Caki2 (cell line): ENCODE measurements around the gene DNAH3. TPM values are rescaled to one million over a fixed set of nuclear protein-coding genes. Genes with fewer than 3 reads are reported as not detected.
"Not testable (repeated sequence)": the region's sequence is repeated elsewhere in the genome, so short reads cannot be mapped to it uniquely, and the experiment has no call there.

Source experiments
- DNase-seq: peaks from one replicate; pipeline ENCODE4 v3.0.0-alpha.2; 2015; ENCODE audit warnings: low read depth
- in situ Hi-C: cut with HindIII; loops from 2 replicates; pipeline ENCODE4 v1.10.0; 2016; ENCODE audit warnings: low sequenced_read_pairs, low pct_unique_long_range_greater_than_20kb, mixed read lengths
- total RNA-seq: library from RNA; depleted of rRNA; stranded (reverse); fragments of >200 nt; shearing (Covaris generic); gene quantifications from 2 replicates; pipeline ENCODE4 v1.2.3, GENCODE V29; 2014; ENCODE audit warnings: low replicate concordance

DNAH3 gene
- total RNA-seq, 1 experiment from 2014 or later = 0.17 TPM

DNA sequence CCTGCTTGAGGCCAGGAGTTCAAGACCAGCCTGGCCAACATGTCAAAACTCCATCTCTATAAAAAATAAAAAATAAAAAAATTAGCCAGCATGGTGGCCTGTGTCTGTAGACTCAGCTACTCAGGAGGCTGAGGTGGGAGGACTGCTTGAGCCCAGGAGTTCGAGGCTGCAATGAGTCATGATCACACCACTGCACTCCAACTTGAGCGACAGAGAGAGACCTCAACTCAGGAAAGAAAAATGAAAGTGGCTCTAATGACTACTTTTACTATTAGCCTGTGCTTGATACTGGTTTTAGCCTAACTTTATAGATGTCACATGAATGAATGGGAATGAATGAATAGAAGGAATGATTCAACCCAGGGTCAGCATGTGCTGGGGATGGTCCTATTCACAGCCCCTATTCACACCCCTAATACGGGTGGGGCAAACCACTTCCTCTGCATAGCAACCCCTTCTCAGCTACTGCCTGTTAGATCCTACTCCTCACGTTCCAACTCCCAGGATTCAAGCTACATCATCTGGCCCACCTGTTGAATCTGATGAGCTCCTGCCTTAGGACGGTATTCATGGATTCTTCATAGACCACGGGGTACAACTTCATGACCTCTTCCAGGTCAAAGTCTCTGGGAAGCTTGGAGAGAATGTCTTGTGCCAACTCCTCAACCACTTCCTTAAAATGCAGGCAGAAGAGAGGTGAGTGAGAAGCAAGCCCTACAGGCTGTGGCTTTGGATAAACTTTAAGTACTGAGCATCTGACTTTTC lies 209.6 kb downstream of the DNAH3 start:
- in situ Hi-C loops = no loop called here
- DNase-seq = no peak

DNA sequence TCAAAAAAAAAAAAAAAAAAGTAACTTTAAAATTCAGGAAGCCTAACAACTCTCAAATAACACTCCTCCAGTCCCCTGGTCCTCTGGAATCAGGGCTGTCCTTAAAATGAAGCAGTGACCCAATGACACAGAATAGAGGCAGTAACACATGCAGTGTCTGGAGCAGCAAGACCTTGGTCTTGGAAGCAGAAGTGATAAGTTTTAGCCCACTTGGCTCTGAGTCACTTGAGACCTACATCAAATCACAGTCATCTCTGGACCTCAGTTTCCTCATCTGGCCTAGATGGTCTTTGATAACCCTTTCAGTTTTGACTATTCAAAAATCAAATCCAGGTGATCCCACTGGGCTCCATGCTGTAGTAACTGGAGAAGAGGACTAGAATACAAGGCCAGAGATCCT lies 211.0 kb downstream of the DNAH3 start:
- in situ Hi-C loops = no loop called here
- DNase-seq = no peak

DNA sequence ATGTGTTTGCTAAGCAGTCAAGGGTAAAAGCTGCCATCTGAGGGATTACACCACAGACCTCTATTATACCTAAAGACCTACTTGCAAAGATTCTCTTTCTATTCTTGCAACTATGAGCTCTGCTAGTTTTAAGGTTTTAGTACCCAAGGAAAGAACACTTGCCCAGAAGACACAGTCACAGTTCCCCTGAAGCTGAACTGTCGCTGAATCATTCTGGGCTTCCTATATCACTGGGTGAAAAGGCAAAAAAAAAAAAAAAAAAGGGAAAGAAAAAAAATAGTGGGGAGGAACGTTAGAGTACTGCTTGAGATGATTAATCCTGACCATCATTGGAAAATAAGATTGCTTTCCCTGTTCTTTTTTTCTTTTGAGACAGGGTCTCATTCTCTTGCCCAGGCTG lies 212.2 kb downstream of the DNAH3 start:
- peak; percentile 63 for DNase-seq
- in situ Hi-C loops = no loop called here

DNA sequence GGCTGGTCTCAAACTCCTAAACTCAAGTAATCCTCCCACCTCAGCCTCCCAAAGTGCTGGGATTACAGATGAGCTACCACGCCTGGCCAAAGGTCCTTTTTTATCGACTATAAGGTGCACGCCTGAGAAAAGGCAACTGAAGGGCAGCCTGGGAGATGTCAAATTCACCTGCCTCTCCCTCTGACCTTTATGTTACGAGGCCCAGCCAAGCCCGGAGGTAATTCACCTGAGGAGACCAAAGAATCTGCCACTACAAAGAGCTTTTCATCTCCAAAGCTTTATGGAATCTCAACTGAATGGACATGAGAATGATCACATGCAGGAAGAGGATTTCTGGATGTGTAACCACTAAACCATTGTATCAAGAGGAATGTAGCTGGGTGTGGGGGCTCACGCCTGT lies 212.9 kb downstream of the DNAH3 start:
- DNase-seq = no peak
- in situ Hi-C loops = no loop called here

DNA sequence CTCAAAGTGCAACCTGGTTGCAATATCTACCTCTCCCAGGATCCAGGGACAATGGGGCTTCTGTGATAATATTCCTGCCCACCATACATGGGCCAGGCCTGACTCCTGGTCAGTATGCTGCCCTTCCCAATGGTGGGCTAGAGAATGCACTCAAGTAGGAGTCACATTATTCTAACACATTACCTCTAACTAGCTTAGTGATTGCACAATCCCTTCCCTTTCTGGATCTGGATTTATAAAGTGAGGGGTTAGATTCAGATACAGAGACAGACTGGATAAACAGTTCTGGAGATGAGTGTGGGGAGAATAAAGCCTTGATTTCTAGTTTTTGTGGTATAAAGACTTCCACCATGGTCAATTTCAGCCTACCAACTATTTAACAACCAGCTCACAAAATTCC lies 217.1 kb downstream of the DNAH3 start:
- in situ Hi-C loops = no loop called here
- DNase-seq = no peak

DNA sequence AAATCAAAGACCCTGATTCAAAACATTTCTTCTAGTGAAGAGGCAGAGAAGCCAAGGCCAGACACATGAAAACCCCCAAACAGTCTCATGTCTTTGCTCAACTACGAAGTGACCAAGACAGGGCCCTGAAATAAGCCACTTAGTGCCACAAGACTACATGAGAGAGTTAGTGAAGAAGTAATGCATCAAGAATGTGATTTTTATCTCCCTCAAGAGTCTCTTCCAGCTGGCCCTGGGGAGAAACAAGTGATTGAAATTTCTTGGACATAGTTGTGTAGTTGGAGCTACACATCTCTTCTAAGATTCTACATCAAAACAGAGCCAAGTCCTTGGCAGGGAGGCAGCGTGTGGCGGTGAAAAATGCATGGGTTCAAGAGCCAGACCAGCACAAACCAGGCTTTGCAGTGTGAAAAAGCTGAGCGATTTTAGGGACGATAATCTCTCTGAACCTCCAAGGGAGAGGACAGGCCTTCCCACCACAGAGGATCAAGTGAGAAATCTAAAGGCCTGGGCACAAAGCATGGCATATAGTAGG lies 219.5 kb downstream of the DNAH3 start:
- DNase-seq = no peak
- in situ Hi-C loops = no loop called here

DNA sequence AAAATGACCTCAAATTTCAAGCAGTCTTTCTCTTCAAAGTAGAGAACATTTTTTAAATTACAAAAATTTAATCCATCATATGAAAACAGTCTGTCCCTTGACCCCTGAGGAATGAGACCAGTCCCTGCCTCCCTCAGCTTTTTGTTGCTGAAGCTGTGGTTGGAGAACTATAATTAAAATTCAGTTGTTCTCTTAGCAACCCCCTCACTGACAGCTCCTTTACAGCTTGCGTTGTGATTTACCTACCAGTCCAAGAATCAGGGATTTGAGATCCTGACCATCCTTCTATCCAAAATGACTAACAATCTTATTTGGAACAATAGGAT lies 220.3 kb downstream of the DNAH3 start:
- in situ Hi-C loops = no loop called here
- no peak for DNase-seq

DNA sequence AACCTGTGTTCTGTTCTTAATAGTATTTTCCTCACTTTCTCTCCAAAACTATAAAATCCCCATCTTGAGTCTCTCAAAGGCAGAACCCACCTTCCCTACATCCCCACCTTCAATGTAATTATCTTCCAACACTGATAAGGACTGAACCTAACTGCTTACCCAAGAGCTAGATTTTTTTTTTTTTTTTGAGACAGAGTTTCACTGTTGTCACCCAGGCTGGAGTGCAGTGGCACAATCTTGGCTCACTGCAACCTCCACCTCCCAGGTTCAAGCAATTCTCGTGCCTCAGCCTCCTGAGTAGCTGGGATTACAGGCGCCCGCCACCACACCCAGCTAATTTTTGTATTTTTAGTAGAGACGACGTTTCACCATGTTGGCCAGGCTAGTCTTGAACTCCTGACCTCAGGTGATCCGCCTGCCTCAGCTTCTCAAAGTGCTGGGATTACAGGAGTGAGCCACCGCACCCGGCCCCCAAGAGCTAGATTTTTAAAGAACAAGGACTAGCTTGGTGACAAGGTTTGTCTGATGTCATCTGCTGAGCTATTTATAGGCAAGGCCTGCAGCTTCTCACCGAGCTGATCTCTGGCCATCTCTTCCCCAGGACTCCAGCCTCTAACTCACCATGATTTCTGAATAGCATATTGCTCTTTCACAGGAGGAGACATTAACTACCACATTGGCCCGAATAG lies 220.8 kb downstream of the DNAH3 start:
- DNase-seq, in situ Hi-C loops: not testable (repeated sequence)

DNA sequence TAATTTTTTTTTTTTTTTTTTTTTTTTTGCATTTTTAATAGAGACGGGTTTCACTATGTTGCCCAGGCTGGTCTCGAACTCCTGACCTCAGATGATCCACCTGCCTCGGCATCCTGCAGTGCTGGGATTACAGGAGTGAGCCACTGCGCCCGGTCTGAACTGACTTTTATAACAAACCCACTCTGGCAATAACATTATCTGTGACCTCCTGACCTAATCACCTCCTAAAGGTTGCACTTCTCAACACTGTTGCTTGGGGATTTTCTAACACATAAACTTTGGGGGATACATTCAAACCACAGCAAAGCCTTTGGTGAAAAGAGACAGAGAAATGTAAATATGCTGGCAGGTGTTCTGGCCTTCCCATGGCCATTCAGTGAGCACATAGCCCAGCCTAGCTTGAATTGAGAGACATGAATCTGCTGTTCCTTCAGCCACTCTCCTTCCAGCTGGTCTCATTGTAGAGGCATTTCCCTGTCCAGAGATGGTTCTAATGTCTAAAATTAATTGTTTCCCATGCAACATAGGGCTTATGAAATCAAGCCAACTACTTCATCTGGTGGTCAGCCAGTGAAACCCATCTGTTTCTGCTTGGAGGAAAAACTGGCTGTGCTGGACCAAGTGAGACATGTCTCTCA lies 221.8 kb downstream of the DNAH3 start:
- DNase-seq = no peak
- in situ Hi-C loops = no loop called here

DNA sequence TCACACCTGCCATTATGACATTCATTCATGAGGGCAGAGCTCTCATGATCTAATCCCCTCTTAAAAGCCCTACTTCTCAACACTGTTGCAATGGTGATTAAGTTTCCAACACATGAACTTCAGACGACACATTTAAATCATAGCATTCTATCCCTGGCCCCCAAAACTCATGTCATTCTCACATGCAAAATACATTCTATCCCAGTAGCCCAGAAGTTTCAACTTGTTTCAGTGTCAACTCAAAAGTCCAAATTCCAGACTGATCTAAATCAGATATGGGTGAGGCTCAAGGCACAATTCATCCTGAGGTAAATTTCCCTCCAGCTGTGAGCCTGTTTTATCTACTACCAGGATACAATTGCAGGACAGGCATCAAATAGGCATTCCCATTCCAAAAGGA lies 224.9 kb downstream of the DNAH3 start:
- in situ Hi-C loops = no loop called here
- DNase-seq = no peak

DNA sequence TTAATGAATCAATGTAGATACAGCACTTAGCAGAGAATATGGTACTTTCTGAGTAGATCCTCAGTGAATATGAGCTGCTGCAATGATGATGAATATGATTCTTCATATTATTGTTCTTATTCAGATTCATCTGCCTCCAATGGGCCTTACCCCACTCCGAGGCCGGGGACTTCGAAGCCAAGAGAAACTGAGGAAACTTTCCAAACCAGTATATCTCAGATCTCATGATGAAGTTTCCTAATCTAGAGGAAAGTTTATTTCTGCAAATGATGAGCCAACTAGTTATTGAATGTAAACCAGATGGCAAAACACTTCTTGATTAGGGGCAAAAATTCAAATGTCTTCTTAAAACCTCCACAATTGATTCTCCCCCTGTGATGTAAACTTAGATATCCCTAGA lies 226.8 kb downstream of the DNAH3 start:
- in situ Hi-C loops = no loop called here
- DNase-seq = no peak

DNA sequence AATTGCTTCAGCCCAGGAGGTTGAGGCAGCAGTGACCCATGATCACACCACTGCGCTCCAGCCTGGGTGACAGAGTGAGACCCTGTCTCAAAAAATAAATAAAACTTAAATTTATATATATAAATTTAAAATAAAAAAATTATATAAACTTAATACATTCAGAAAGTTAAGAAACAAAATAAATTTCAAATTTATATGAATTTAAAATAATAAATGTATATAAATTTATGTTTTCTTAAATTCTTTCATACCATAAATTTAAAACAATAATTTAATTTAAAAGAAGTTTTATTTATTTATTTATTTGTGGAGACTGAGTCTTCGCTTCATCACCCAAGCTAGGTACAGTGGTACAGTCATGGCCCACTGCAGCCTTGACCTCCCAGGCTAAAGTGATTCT lies 229.8 kb downstream of the DNAH3 start:
- in situ Hi-C loops = no loop called here
- no peak for DNase-seq

DNA sequence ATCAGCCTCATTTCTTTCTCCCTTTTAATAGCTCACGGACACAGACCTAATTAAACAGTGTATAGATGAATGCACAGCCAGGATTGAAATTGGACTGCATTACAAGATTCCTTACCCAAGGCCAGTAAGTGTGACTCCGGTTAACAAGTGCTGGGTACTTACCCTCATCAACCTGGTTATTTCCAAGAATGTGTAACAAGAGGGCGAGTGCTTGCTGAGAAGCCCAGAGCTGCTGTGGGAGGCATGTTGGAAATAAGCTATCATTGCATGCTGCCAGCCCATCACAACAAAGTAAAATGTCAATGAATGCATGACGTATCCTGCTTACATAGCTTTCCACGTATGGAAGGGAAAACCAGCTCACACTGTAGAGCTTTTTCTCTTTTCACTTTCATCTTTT lies 230.6 kb downstream of the DNAH3 start:
- DNase-seq = no peak
- in situ Hi-C loops = no loop called here

DNA sequence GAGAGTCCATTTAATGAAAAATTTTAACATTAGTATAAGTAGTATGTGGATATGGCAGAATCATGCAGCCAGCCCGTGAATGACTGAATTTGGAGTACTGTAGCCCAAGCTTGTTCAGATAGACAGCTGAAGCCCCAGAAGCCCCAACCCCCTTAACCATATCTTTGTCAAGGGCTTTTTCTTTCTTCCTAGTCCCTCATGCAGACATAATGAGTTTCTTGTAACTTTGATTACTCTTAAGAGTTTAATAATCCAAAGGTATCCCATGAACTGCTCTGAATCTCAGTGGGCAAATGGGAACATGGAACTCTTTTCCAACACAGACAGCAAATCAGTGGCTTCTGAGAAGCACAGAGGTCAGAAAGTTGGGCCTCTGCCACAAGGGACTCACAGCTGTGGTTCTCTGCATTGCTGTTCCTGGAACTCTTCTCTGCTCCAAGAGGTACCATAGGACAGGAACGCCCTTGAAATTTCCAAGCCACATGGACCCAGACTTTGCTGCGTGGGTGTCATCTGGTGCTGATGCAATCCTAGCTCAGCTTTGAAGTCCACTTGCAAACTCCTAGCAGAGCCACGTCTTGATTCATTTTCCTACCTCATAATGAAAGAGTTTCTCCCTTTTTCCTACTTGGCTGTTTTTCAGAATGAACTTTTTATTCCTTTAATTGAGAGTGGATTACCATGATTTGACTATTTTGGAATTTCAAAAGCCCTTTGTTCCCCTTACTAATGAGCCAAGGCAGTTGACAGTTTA lies 232.0 kb downstream of the DNAH3 start:
- no peak for DNase-seq

DNA sequence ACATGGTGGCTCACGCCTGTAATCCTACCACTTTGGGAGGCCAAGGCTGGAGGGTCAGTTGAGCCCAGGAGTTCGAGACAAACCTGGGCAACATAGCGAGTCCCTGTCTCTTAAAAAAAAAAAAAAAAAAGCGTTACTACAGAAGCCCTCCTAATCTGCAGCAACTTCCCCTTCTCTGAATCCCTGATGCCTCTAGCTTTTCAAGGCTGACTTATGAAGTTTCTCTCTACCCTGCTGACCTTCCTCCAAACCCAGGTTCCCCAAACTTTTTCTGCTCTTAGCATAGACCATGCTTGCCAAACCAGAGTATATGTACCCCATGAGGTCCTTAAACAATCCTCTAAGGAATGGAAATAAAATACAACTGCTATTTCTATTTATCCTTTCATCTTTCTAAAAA lies 233.7 kb downstream of the DNAH3 start:
- in situ Hi-C loops = no loop called here
- DNase-seq = no peak

More for the DNA sequence above, 232.0 kb downstream of the DNAH3 start:
- in situ Hi-C loops = no loop called here

DNA sequence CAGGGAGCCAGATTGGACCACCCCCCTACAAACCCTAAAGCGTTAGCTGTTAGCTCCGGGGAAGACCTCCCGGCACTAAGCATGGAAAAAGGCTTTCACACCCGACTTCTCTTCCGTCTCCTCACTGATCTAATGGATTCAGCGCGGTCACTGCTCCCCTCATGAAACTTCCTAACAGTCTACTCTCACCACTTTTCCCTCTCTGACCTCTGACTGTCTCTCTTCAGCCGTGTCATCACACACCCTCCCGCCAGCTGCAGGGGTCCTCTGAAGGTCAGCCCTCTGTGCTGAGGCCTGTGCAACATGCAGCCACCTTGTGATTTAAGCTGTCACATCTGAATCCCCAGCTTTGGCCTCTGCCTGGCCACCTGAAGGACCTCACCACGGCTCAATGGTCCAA lies 234.4 kb downstream of the DNAH3 start:
- in situ Hi-C loops = no loop called here
- DNase-seq = no peak

DNA sequence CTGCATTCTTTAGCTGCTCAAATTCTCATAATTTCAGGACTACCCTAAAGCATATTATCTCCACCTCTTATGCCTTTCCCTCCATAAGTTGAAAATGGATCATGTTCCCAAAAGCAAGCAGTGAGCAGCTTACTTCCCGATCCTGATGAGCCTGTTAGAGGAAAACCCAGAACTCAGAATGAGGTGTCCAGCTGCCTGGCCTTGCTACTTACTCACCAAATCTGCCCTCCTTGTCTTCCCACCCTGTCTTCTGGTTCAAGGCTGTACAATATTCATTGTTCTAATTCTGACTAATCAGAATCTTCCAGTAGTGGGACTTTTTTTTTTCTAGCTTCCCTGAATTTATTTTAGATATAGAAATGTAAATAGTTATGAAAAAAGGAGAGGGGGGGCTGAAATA lies 239.3 kb downstream of the DNAH3 start:
- DNase-seq = no peak
- in situ Hi-C loops = no loop called here

DNA sequence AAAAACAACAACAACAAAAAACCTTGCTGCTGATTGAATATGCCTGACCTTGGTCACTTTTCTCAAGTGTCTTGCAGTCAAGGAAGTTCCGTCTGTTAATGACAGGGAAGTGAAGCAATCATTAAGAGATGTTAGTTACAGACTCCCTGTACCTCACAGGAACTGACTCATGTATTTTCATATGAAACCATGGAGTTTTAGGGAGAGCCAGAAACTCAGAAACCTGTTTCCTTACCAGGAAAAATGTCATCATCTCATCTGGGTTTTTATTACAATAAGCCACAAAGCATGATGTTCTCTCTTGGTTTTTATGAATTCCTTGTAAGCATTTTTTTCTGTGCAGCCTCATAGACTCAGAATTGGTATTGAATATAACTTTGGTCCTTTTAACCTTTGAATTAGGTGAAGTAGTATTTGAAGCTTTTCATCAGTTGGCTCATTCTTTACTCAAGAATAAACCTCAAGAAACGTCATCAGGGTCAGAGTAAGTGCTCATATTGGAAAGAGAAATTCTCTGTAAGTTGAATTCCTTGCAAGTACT lies 239.8 kb downstream of the DNAH3 start:
- peak; percentile 61 for DNase-seq
- in situ Hi-C loops = no loop called here
